ENCODE results near the gene REX1BD. TPM values are rescaled to one million over a fixed set of nuclear protein-coding genes. Genes with fewer than 3 reads are reported as not detected.

REX1BD gene
- total RNA-seq, 4 donors from 2014 or later = 57.4 to 137 (median 101) TPM

- Histone ChIP-seq H3K9me3 (no peaks in the 10 kb centered on the region), H3K27ac (no peak overlapping the region), H3K4me1 (peaks cover 7 to 9% of the 10 kb centered on the region in 2 donors), H3K36me3 (peaks cover 19 to 27% of the 10 kb centered on the region in 2 donors), H3K27me3 (no peaks in the 10 kb centered on the region), H3K4me3 (replicated peaks in 1 of 3) (no peak overlapping the region)
- TF ChIP-seq, protein P1, sequence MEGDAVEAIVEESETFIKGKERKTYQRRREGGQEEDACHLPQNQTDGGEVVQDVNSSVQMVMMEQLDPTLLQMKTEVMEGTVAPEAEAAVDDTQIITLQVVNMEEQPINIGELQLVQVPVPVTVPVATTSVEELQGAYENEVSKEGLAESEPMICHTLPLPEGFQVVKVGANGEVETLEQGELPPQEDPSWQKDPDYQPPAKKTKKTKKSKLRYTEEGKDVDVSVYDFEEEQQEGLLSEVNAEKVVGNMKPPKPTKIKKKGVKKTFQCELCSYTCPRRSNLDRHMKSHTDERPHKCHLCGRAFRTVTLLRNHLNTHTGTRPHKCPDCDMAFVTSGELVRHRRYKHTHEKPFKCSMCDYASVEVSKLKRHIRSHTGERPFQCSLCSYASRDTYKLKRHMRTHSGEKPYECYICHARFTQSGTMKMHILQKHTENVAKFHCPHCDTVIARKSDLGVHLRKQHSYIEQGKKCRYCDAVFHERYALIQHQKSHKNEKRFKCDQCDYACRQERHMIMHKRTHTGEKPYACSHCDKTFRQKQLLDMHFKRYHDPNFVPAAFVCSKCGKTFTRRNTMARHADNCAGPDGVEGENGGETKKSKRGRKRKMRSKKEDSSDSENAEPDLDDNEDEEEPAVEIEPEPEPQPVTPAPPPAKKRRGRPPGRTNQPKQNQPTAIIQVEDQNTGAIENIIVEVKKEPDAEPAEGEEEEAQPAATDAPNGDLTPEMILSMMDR (IDR thresholded peaks at IDR 0.05) = no peak
- TF ChIP-seq POLR2A (IDR thresholded peaks at IDR 0.05) = no peak
- no peak for DNase-seq
- intact Hi-C loops (cut with DNase I) = no loop called here
- 91 to 92% methylated on average over 21 of the region's 21 CpGs for WGBS, 2 donors
Observed at GRCh38 chr19:18577365-18577914, 11.2 kb upstream of the REX1BD start.

DNA sequence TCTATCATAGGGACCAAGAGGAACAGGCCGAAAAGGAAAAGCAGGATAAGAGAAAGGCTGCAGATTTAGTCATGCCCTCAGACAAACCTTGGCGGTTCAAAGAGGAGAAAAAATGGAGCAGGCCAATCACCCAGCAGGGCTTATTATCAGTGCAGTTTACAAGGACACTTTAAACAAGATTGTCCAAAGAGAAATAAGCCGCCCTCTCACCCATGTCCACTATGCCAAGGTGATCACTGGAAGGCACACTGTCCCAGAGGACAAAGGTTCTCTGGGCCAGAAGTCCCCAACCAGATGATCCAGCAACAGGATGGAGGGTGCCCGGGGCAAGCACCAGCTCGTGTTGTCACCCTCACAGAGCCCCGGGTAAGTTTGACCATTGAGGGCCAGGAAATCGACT lies 8.3 kb upstream of the REX1BD start:
- intact Hi-C loops (cut with DNase I) = loop anchor here (10.0 kb wide), 1 partner anchor 136 kb away; no protein-coding TSS in a partner anchor
- Histone ChIP-seq H3K27ac (no peak overlapping the region), H3K9me3 (no peaks in the 10 kb centered on the region), H3K36me3 (peaks cover 7 to 9% of the 10 kb centered on the region in 2 donors), H3K27me3 (no peaks in the 10 kb centered on the region), H3K4me3 (replicated peaks in 1 of 3) (no peak overlapping the region), H3K4me1 (no peaks in the 10 kb centered on the region)
- no peak for TF ChIP-seq POLR2A (IDR thresholded peaks at IDR 0.05)
- TF ChIP-seq, protein P1 (IDR thresholded peaks at IDR 0.05) = no peak
- no peak for DNase-seq
- WGBS, 2 donors = 60 to 79% methylated on average over 6 to 7 of the region's 7 CpGs

GRCh38 chr19:18586306-18586705 lies 2.3 kb upstream of the REX1BD start:
- no peaks in the 10 kb centered on the region for H3K27me3 ChIP-seq
- TF ChIP-seq POLR2A (IDR thresholded peaks at IDR 0.05) = no peak
- TF ChIP-seq, protein P1 (IDR thresholded peaks at IDR 0.05) = no peak
- no peaks in the 10 kb centered on the region for H3K9me3 ChIP-seq
- no peak for DNase-seq
- H3K4me1 ChIP-seq = peaks cover 9 to 13% of the 10 kb centered on the region in 2 donors
- H3K36me3 ChIP-seq = no peaks in the 10 kb centered on the region
- H3K4me3 ChIP-seq (replicated peaks in 1 of 3) = no peak overlapping the region
- H3K27ac ChIP-seq = no peak overlapping the region
- intact Hi-C loops (cut with DNase I) = loop anchor here (10.0 kb wide), 1 partner anchor 142 kb away; no protein-coding TSS in a partner anchor
- WGBS, 2 donors = 60 to 70% methylated on average over 2 of the region's 2 CpGs

- Histone ChIP-seq H3K9me3 (no peaks in the 10 kb centered on the region), H3K27ac (no peak overlapping the region), H3K36me3 (no peaks in the 10 kb centered on the region), H3K27me3 (no peaks in the 10 kb centered on the region), H3K4me3 (replicated peaks in 1 of 3) (no peak overlapping the region), H3K4me1 (peaks cover 9 to 13% of the 10 kb centered on the region in 2 donors)
- WGBS, 2 donors = 87 to 90% methylated on average over 12 of the region's 12 CpGs
- intact Hi-C loops (cut with DNase I) = loop anchor here (10.0 kb wide), 1 partner anchor 143 kb away; no protein-coding TSS in a partner anchor
- TF ChIP-seq, protein P1 (IDR thresholded peaks at IDR 0.05) = no peak
- no peak for DNase-seq
Observed at GRCh38 chr19:18587561-18587960, 1.0 kb upstream of the REX1BD start.

- no peaks in the 10 kb centered on the region for H3K27me3 ChIP-seq
- intact Hi-C loops (cut with DNase I) = loop anchor here (10.0 kb wide), 1 partner anchor 143 kb away; no protein-coding TSS in a partner anchor
- H3K4me1 ChIP-seq = peaks cover 9 to 13% of the 10 kb centered on the region in 2 donors
Observed at GRCh38 chr19:18587962-18588610, 512 bp upstream of the REX1BD start.

More at GRCh38 chr19:18587962-18588610, 512 bp upstream of the REX1BD start:
- no peaks in the 10 kb centered on the region for H3K36me3 ChIP-seq
- WGBS, 2 donors = 40 to 53% methylated on average over 13 to 16 of the region's 16 CpGs
- H3K9me3 ChIP-seq = no peaks in the 10 kb centered on the region
- peak overlapping the region in 2 of 3 donors; percentile 84 to 86 for H3K4me3 ChIP-seq (replicated peaks in 1 of 3)
- H3K27ac ChIP-seq = peak overlapping the region; percentile 40 to 86 (median 79)
- DNase-seq = no peak
- TF ChIP-seq, protein P1 (IDR thresholded peaks at IDR 0.05) = no peak
- no peak for TF ChIP-seq POLR2A (IDR thresholded peaks at IDR 0.05)
